ENCODE data around the gene PLEKHB2.

The PLEKHB2 gene

GRCh38 chr2:131081190-131081589 lies 23.9 kb upstream of the PLEKHB2 start:
- TF ChIP-seq CTCF (IDR thresholded peaks at IDR 0.05; ENCODE audit: low read length, missing control alignments): no peak
- DNase-seq (ENCODE audit: low read depth): no peak
- H3K4me3 ChIP-seq (replicated peaks; ENCODE audit: low read depth, low read length): no peak overlapping the region

- no peak overlapping the region for H3K4me3 ChIP-seq (replicated peaks; ENCODE audit: low read depth, low read length)
- no peak for DNase-seq (ENCODE audit: low read depth)
- no peak for TF ChIP-seq CTCF (IDR thresholded peaks at IDR 0.05; ENCODE audit: low read length, missing control alignments)
Observed at GRCh38 chr2:131085646-131086045, 19.5 kb upstream of the PLEKHB2 start.

DNA sequence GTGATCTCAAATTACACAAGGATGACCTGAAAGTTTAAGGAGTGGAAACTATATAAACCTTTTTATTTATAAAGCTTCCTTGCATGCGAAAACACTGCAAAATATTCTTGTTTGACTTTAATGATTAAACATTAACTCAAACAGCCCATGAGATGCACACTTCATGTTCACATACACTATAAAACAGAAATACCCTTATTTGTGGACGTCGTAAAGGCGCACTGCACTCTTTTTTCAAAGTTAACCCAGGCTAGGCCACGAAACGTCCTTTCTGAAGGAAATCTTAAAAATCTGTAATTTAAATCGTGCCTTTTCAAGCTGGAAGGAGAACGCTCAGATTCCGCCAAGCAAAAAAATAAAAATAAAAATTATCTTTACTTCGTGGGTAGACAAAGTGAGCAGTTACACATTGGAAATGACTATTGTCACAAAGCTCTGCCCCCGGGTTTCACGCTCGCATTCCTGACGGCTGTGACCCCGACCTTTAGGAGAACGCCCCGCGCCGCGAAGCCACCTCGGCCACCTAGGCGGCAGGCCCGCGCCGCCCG lies 12.6 kb upstream of the PLEKHB2 start:
- peak overlapping the region; percentile 87 for H3K4me3 ChIP-seq (replicated peaks; ENCODE audit: low read depth, low read length)
- no peak for DNase-seq (ENCODE audit: low read depth)
- no peak for TF ChIP-seq CTCF (IDR thresholded peaks at IDR 0.05; ENCODE audit: low read length, missing control alignments)

DNA sequence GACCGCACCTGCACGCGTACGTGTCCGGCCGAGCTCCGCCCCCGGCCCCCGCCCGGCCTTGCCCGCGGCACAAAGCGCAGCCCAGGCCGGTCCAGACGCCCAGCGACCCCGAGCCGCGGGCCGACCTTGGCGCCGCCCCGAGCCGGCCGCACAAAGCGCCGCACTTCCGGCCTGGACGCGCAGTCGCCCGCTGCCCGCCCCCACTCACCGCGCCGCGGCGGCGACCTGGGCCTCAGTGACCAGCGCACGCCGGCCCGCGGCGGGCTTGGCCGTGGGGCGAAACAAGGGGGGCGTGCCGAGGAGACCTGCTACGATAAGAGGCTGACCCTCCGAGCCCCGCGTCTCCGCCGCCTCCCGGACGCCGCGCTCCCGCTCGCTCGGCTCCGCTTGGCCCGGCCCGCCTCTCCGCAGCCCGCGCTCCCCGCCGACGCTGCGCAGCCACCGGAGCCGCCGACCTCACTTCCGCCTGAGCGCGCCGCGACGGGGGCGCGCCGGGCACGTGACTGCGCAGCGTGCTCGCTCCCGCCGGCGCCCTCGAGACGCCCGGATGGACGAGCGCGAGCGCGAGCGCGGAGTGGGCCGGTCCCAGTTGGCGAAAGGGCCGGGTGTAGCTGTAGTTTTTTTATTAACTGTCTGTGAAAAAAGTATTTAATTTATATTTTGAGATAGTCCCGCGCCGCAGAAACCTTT lies 12.0 kb upstream of the PLEKHB2 start, which contains the start of gene FAM168B:
Gene FAM168B (minus strand): TSS at position 455 of the 690 bp plus-strand sequence. CDS start 10,814 bp downstream, outside the sequence.
- H3K4me3 ChIP-seq (replicated peaks; ENCODE audit: low read depth, low read length): peak within 1 kb of the TSS; percentile 87
- TF ChIP-seq CTCF (IDR thresholded peaks at IDR 0.05; ENCODE audit: low read length, missing control alignments): no peak
- DNase-seq (ENCODE audit: low read depth): peak; percentile 90

DNA sequence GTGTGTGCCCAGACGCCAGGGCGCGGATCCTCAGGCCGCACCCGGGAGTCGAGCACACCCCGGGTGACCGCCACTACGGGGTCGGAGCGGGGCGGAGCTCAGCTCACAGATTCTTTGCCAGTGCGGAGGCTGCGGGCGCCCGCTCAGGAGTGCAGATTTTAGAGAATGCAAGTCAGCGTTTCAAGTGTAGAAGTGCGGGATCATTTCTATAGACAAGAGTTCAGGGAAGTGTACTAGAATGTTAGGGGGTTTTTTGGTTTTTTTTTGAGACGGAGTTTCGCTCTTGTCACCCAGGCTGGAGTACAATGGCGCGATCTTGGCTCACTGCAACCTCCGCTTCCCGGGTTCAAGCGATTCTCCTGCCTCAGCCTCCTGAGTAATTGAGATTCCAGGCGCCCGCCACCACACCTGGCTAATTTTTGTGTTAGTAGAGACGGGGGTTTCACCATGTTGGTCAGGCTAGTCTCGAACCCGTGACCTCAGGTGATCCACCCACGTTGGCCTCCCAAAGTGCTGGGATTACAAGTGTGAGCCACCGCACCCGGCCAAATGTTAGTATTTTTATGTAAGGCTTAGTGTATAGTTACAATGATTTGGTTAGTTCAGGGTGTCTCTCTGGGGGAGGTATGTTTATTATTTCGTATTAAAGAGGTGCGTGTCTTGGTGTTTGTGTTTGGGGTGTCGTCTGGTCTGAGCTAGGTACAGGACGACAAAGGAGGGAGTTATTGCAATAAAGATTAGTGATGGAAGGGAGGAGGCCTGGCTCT lies 11.3 kb upstream of the PLEKHB2 start:
- TF ChIP-seq CTCF (IDR thresholded peaks at IDR 0.05; ENCODE audit: low read length, missing control alignments): no peak
- H3K4me3 ChIP-seq (replicated peaks; ENCODE audit: low read depth, low read length): peak overlapping the region; percentile 87
- no peak for DNase-seq (ENCODE audit: low read depth)

GRCh38 chr2:131094463-131095281 lies 10.5 kb upstream of the PLEKHB2 start:
- no peak for TF ChIP-seq CTCF (IDR thresholded peaks at IDR 0.05; ENCODE audit: low read length, missing control alignments)
- H3K4me3 ChIP-seq (replicated peaks; ENCODE audit: low read depth, low read length): no peak overlapping the region
- no peak for DNase-seq (ENCODE audit: low read depth)

All from fibroblast of pulmonary artery (primary cell).